GM10248 (cell line): ENCODE data around the gene RNF115.
"Not testable (repeated sequence)": the region's sequence is repeated elsewhere in the genome, so short reads cannot be mapped to it uniquely, and the experiment has no call there.

Source experiments
- CTCF ChIA-PET: fragments of 300-600 bp; sonication (Branson Sonifier 250); formaldehyde crosslinking; extraction: SDS; loops from one replicate; lab custom pipeline; 2021; ENCODE audit warnings: antibody characterized with exemption; lab: Yijun Ruan, JAX
- POLR2A ChIA-PET: fragments of 350-650 bp; sonication (Branson Sonifier 250); formaldehyde crosslinking; extraction: SDS; loops from one replicate; lab custom pipeline; 2020; ENCODE audit warnings: antibody characterized with exemption; lab: Yijun Ruan, JAX
- DNase-seq: peaks from one replicate; pipeline ENCODE4 v3.0.0; 2012; ENCODE audit errors: extremely low spot score
- TF ChIP-seq, protein P1 (sequence below): IDR thresholded peaks from 2 replicates; pipeline ENCODE4 v1.5.1; 2012; ENCODE audit warnings: mild to moderate bottlenecking, low read depth; ENCODE audit errors: extremely low read depth, missing control alignments, control extremely low read depth

RNF115 gene

DNA sequence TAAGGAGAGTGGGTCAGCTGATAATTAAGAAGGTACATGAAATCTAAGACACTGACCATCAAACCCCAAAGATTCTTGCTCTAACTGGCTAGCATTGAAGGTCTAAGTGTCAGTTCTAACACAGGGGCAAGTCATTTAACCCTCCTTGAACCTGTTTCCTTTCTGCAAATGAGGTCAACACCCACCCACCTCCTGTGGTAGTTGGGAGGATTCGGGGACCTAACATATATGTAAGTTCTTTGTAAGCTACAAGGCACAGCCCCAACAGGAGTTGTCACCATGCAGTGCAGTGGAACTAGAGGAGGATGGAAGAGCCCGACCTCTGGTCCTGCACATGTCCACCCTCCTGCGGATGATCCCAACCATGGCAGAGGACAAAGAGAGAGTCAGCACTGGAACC, 23.9 kb upstream of the RNF115 start:
- POLR2A ChIA-PET = interaction anchor here (1.4 kb wide), 1 partner anchor 9 kb away, joined by 3 read pairs; no protein-coding TSS in a partner anchor
- DNase-seq = no peak
- TF ChIP-seq, protein P1, sequence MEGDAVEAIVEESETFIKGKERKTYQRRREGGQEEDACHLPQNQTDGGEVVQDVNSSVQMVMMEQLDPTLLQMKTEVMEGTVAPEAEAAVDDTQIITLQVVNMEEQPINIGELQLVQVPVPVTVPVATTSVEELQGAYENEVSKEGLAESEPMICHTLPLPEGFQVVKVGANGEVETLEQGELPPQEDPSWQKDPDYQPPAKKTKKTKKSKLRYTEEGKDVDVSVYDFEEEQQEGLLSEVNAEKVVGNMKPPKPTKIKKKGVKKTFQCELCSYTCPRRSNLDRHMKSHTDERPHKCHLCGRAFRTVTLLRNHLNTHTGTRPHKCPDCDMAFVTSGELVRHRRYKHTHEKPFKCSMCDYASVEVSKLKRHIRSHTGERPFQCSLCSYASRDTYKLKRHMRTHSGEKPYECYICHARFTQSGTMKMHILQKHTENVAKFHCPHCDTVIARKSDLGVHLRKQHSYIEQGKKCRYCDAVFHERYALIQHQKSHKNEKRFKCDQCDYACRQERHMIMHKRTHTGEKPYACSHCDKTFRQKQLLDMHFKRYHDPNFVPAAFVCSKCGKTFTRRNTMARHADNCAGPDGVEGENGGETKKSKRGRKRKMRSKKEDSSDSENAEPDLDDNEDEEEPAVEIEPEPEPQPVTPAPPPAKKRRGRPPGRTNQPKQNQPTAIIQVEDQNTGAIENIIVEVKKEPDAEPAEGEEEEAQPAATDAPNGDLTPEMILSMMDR = no peak
- CTCF ChIA-PET = interaction anchor here (0.9 to 14.9 kb wide), 11 partner anchors 13 to 170 kb away, joined by 3 to 277 read pairs (median 21); partner anchors contain the start of genes ANKRD34A, ANKRD35, ITGA10 and PIAS3

DNA sequence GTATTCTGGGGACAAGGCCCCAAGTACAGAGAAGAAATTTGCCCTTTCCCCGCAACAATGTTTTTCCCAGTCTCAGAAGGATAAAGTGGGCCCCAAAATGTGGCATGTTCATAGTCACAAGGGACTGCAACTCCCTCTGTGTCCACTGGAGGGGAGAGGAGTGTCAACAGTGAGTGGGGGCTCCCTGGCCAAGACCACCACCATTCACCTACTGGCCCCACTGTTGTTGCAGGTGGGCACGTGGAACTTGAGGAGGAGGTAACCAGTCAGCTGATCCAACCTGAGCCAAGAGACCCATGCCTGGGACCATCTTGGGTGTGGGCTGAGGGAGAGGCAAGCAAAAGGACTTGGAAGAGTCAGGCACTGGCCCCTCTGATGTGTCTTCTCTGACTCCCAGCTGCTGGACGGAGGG, 22.3 kb upstream of the RNF115 start:
- CTCF ChIA-PET = interaction anchor here (0.7 to 14.9 kb wide), 27 partner anchors 14 to 247 kb away, joined by 3 to 277 read pairs (median 8); partner anchors contain the start of genes ANKRD35, HJV, ITGA10 and LIX1L
- POLR2A ChIA-PET = interaction anchor here (0.5 to 0.8 kb wide), 3 partner anchors 13 to 144 kb away, joined by 3 to 4 read pairs (median 4); partner anchors contain the start of gene PIAS3
- TF ChIP-seq, protein P1 = peak; percentile 66
- DNase-seq = peak; percentile 67

- TF ChIP-seq, protein P1 = peak; percentile 89
- ChIA-PET CTCF (interaction anchor here (0.8 to 14.9 kb wide), 43 partner anchors 14 to 246 kb away, joined by 3 to 277 read pairs (median 5); partner anchors contain the start of genes ANKRD34A, ANKRD35, CD160 and HJV), POLR2A (interaction anchor here (0.5 to 1.8 kb wide), 5 partner anchors 11 to 144 kb away, joined by 3 to 13 read pairs (median 4); partner anchors contain the start of gene PIAS3)
- DNase-seq = peak; percentile 83
These were observed 21.7 kb upstream of the RNF115 start, which contains the start of gene NUDT17 for GRCh38 chr1:145845514-145846161. TSS of gene NUDT17 (plus strand) at chr1:145845630. CDS start at chr1:145845641, 11 bp downstream.

- DNase-seq = peak; percentile 77
- TF ChIP-seq, protein P1 = no peak
- ChIA-PET POLR2A (interaction anchor here (1.0 to 1.8 kb wide), 3 partner anchors 10 to 15 kb away, joined by 3 to 13 read pairs (median 4); partner anchors contain the start of gene PIAS3), CTCF (interaction anchor here (0.6 to 14.9 kb wide), 44 partner anchors 13 to 246 kb away, joined by 3 to 277 read pairs (median 5); partner anchors contain the start of genes ANKRD34A, ANKRD35, CD160 and HJV)
These were observed 21.2 kb upstream of the RNF115 start for GRCh38 chr1:145845144-145845513.

GRCh38 chr1:145843031-145843430, 19.1 kb upstream of the RNF115 start:
- ChIA-PET POLR2A (no interaction called here), CTCF (interaction anchor here (1.2 to 14.9 kb wide), 9 partner anchors 11 to 174 kb away, joined by 3 to 277 read pairs (median 24); partner anchors contain the start of genes ITGA10, LIX1L, PIAS3 and POLR3C)
- TF ChIP-seq, protein P1 = no peak

GRCh38 chr1:145837656-145838055, 13.8 kb upstream of the RNF115 start:
- POLR2A ChIA-PET = interaction anchor here (0.9 kb wide), 1 partner anchor 10 kb away, joined by 3 read pairs; no protein-coding TSS in a partner anchor
- TF ChIP-seq, protein P1 = no peak

More at GRCh38 chr1:145843031-145843430, 19.1 kb upstream of the RNF115 start:
- DNase-seq = no peak

GRCh38 chr1:145830810-145831209, 6.9 kb upstream of the RNF115 start:
- POLR2A ChIA-PET, DNase-seq: not testable (repeated sequence)
- CTCF ChIA-PET = interaction anchor here (16.6 kb wide), 1 partner anchor 14 kb away, joined by 277 read pairs; the partner anchor contains the start of gene NUDT17

More at GRCh38 chr1:145837656-145838055, 13.8 kb upstream of the RNF115 start:
- no peak for DNase-seq
- CTCF ChIA-PET = interaction anchor here (14.9 to 16.6 kb wide), 2 partner anchors 6 to 7 kb away, joined by 277 read pairs; partner anchors contain the start of genes NUDT17, POLR3C and RNF115
